EL (cell line): ENCODE data around the gene CBARP.
A peak's percentile ranks its signal among the peaks of the same experiment; 100 is the strongest.

Experiments used
- DNase-seq: peaks from one replicate; pipeline ENCODE4 v3.0.0-alpha.2; 2016

Gene CBARP

DNA sequence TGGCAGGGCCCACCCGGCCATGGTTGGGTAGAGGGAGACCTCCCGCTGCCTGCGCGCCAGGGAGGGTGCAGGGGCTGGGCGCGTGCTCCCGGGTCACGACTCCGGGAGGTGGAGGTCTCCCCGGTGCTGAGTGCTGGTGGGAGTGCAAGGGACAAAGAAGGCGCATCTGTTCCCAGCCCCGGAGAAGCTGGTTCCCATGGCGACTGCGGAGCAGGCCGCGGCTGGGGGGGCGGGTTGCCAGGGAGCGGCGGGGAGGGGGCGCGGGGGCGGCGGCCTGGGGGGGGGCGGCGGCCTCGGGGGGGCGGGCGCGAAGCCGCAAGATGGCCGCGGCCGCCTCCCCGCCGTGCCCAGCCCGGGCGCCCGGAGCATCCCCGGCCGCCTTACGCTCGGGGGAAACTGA is 1.2 kb downstream of the CBARP start:
- DNase-seq = no peak

DNA sequence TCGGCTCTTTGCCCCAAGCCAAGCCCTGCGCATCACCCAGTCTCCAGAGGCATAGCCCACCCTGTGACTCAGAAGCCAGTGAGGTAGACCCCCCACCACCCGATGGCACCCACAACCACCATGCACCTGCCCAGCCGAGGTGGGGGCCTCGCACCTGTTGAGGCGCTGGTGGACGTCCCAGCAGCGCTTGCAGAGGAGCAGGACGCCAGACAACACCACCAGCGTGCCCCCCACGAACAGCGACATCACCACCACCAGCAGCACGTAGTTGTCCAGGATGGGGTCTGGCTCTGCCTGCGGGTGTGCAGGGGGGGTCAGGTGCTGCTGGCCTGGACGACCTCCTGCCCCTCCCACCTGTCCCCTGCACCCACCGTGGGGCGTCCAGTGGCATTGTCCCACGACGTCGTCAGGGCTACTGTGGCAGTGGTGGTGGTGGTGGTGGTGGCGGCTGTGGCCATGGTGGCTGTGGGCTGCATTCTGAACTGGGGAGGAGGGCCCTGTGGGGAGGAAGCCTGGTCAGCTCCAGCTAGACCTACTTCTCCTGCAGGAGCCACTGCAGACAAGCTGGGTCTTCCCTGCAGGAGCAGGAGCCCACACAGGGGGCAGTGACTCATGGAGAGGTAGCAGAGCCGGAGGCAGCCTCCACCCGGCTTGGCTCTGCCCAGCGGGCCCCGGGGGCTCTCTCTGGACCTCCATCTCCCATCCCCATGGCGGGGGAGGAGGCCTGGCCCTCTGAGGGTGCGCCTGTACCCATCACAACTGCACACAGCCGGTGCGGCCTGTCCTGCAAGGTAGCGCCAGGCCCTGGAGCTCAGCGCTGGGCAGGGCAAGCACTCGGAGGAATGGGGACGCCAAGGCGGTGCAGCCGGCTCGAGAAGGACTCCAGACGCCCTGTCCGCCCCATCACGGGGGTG is 1.9 kb downstream of the CBARP start:
- DNase-seq = peak; percentile 63

DNA sequence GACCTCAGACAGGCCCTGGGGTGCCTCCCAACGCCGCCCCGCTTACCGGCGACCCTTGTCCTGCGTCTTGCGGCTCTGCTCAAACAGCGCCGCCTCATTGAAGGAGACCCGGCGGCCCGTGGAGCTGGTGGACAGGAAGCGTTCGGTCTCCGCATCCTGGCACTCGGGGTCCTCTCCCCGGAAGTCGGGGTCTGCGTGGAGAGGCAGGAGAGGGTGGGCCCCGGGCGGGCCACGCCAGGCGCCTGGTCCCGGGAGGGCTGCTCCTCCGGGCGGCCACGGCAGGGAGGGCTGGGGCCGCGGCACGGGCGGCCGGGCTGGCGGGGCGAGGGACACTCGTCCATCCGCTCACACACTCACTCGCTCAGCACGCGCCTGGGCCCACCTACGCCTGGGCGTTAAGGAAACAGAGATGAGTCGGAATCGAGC is 2.8 kb downstream of the CBARP start:
- no peak for DNase-seq

DNA sequence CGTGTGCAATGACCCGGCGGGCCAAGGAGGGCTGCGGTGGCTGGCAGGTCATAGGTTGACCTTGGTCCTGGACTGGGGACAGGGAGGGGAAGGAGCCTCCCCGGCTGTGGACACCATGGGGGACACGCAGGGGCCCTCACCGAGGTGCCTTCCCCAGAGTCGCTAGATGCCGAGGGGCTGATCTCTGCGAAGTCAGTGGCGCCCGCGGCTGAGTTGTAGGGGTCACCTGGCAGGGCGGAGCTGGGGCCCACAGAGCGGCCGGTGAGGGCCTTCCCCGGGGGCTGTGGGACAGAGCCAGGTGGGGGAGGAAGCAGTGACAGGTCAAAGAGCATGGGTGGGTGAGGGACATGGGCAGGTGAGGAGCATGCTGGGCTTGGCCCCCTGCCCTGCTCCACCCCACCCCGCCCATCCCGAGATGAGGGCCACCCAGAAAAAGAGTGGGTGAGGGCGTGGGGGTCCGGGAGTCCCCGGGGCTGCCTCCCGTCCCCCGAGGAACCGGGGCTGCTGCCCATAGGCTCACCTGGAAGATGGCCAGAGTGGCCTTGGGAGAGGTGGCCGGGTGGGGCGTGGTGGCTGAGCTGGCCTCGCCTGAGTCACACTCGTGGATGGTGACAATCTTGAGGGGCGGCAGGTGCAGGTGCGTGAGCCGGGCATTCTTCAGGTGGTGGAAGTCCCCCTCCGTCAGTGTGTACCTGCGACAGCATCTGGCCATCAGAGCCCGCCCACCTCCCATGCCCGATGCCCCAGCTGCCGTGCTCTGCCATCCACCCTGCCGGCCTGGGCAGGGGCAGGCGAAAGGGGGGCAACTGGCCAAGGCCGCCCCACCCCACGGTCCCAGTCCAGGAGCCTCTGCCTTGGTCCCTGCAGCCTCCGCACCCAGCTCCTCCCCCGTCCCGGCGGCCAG is 3.5 kb downstream of the CBARP start:
- DNase-seq = no peak

DNA sequence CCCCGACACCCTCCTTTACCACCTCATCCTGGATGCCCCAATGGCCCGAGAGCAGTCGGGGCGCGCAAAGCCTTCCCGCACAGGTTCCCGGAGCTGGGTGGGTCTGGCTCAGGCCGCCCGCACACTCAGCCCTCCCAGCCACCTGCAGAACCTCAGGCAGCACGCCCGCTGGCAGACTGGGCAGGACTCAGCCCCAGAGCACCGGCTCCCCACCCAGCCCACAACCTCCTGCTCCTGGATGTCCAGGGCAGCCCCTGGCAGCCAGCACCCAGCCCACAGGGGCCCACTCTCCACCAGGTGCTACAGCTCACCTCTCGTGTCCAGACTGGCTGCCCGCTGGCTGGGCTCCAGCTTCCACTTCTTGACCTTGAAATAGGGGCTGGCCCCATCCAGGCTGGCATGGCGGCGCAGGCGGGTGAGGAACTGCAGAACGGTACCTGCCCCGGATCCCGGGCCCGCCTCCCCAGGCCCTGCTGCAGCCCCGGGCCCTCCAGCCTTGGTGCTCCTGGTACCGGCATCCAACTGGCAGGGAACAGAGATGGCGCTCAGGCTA is 4.6 kb downstream of the CBARP start:
- no peak for DNase-seq

DNA sequence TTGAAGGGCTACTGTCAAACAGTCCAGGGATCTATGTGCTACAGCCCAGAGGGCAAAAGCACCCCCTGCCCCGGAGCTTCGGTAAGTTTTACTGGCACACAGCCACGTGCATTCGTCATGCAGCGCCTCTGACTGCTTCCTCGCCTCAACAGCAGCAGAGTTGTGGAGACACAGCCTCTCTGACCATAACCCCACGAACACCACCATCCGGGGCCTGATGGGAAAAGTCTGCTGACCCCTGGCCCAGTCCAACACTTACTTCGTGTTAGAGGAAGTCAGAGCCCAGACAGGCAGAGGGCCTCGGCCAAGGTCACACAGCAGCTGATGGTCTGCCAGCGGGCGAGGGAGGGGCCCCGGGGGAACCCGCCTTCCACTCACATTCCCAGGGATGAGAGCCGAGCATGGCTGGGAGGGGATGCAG is 5.1 kb downstream of the CBARP start:
- peak; percentile 50 for DNase-seq

DNA sequence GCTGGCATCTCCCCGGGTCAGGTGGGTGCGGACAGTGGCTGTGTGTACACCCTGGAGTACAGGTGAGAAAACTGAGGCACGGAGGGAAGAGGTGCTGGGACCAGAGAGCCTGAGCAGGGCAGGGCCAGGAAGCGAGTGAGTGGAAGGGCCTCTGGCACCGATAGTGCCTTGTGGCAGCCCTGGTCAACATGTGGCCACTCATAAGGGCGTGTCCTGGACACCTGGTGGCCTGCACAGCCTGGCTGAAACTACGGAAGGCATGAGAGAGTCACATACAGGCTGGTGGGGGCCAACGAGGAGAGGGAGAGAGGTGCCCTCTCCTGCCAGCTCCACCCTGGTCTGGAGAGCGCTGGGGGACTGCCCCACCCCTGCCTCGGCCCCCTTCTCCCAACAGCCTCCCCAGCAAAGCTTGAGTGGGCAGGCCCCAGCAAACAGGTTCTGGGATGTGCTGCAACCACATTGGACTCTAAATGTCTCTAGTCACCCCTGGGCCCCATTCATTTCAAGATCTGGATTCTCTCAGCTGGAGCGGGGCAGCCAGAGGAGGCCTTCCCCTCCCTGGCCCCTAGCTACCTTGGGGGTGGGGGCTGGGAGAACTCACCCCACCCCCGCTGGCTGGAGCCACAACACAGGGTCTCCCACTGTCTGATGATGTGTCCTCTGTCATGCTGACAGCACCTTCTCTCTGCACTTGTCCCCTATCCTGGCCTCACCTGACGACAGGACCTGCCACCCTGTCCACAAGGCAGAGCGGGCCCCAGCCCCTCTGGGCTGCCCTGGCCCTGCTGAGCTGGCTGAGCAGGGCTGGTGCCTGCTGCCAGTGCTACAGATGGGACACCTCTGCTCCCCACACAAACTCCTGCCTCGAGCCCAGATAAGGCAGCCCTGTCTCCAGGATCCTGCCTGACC is 5.8 kb downstream of the CBARP start:
- no peak for DNase-seq

DNA sequence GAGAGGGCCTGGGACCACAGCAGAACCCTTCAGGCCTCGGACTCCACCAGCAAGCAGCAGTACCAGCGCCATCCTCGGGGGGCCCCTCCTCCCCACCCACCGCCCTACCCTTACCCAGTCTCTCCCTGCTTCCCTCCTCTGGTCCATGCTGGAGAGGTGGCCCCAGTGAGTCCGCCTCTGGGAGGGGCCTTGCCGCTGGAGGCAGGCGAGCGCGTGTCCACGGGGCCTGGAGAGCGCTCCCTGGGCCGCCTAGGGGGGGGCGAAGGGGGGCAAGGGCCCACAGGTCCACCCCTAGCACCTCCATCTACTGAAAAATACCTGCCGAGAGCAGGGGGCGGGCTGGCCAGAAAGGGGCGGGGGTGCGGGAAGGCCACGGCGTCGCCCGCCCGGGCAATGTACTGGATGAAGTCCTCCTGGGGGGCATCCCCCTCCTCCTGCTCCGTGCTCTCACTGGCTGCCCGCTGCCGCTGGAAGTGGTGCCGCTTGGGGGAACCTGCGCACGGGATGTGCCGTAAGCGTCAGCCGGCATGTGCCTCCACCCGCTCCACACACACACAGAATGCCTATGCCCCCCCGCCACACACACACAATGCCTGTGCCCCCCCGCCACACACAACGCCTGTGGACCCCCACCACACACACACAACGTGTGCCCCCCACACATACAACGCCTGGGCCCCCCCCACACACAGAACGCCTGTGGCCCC is 6.9 kb downstream of the CBARP start:
- no peak for DNase-seq

DNA sequence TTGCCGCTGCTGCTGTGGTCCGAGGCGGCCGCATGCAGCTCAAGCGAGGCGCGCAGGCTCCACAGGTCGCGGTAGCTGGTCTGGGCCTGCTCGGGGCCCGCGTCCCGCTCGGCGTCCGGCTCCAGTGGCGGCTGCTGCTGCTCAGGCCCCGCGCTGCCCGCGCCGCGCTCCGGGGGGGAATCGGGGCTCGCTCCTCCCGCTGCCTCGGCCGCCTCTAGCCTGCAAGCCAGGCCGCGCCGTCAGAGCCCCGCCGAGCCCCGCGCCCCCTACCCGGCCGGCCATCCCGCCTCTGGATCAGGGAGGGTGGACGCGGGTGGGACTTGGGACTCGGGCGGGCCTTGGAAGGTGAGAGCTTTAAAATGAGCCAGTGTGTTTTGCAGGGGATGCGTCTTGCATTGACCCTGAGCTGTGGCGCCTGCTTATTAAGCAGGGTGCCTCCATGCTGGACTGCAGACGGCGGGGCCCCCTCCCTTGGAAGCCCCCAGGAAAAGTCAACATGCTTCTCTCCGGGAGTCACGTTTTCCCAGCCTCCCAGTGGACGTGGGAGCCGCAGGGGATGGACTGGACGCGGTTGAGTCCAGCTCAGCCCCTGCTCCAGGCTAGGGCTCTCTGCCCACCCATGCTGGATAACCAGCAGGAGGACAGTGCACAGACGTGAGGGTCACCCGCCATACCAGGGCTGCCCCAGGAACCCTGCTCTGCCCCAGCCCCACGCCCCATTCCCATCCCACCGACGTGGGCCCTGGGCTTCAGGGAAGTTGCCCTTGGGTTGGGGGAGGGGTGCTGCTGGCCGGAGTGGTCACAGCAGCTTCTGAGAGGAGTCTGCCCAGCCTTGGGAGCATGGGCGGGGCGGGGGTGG is 7.7 kb downstream of the CBARP start:
- no peak for DNase-seq

DNA sequence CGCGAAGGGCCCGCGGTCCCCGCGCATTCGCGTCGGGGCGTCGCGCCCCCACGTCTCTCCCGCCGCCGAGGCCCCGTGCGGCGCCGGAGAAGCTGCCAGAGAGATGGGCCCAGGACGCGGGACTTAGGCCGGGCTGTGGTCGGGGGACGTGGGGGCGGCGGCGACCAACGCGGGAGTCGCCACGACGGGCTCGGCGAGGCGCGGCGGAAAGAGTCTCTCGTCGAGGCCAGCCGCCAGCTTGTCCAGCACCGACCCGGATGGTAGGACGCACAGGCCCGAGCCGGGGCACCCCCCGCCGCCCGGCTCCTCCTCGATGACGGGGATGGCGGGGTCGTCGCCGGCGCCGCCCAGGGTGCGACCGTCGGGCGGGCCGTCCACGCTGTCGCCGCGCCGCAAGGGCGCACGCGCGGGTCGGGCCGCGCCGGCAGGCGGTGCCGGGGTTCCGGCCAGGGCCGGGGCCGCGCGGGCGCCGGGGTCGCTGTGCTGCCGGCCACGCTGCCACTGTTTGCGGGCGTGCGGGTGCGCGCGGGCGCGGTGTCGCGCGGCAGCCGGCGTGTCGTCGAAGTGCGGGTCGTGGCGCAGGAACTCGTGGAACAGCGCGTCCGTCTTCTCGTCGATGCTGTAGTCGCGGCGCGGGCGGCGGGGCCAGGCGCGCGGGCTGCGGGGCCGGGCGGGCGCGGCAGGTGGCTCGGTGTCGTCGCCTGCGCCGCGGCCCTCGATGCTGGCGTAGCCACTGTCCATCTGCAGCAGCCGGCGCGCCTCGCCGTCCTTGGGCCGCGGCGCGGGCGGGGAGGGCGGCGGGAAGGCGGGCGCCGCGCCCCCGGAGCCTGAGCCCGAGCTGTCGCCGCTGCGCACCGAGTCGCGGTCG is 8.5 kb downstream of the CBARP start:
- no peak for DNase-seq

DNA sequence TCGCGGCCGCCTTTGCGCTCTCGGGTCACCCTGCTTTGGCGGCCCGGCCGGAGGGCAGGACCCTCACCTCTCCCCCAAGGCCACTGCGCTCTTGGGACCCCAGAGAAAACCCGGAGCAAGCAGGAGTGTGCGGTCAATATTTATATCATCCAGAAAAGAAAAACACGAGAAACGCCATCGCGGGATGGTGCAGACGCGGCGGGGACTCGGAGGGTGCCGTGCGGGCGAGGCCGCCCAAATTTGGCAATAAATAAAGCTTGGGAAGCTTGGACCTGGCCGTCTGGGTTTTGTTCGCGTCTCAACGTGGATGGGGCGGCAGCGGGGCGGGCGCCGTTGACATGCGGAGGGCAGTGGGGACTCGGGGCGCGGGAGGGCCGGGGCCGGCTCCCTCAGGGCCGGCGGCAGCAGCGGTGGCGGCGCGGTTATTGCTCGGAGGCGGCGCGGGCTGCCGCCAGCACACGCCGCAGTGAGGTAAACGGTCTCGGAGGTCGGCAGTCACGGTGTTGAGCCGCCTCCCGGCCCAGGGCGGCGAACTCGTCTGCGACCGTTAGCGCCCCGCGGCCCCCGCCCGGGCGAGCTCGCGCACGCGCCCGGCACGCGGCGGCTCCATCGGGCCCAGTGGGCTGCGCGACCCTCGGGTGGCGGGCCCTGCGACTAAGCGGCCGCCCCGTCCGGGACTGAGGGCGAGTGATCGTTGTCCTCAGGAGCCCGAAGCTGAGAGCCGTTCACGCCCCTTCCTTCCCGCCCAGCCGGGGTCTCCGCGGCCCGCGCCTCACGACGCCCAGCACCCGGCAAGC is 9.4 kb downstream of the CBARP start:
- DNase-seq = no peak

DNA sequence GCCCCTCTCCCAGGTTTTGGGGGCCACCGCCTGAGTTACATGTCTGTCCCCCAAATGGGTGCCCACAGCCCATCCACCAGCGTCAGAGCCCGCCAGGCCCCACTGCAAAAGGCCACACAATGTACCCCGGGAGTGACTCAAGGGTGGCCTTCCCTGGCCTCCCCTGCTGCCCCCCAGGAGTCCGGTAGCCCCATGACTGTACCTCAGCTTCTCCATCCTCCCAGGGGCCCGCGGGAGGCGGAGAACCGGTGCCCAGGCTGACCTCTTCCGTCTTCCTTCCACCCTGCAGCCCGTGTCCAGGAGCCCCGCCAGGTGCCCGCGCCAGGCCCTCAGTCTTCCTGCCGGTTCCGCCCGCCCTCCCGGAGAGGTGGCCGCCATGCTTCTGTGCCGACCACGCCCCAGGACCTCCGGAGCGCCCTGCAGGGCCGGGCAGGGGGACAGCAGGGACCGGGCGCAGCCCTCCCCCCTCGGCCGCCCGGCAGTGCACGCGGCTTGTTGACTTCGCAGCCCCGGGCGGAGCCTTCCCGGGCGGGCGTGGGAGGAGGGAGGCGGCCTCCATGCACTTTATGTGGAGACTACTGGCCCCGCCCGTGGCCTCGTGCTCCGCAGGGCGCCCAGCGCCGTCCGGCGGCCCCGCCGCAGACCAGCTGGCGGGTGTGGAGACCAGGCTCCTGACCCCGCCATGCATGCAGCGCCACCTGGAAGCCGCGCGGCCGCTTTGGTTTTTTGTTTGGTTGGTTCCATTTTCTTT is 10.3 kb downstream of the CBARP start:
- no peak for DNase-seq

DNA sequence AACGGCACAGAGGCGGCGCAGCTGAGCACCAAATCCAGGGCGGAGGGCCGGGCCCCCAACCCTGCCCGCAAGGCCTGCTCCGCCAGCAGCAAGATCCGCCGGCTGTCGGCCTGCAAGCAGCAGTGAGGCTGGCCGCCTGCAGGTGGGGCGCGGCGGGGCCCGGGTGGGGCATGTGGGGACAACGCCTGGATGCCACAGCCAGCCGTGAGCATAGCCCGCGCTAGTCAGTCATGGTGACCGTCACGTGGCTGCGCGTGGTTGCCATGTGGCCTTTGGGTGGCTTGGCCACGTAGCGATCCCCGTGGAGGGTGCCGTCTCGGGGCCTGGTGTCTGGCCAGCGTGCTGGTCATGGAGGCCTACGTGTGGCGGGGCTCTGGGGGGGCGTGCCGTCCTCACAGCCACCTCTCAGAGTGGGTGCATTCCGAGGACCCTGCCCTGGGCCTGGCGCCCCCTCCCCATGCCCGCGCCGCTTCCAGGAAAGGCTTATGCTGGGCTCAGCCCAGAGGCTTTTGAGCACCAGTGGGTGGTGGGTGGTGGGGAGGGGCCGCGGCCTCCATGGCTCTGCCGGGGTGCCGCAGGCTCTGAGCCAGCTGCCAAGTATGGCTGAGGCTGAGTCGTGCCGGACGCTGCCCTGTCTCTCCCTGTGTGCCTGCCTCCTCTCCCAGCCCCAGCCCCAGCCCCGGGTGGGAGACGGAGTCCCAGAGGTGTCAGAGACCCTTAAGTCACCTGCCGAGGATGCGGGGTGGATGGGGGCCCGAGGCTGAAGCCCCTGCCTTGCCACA is 11.1 kb downstream of the CBARP start:
- DNase-seq = no peak

DNA sequence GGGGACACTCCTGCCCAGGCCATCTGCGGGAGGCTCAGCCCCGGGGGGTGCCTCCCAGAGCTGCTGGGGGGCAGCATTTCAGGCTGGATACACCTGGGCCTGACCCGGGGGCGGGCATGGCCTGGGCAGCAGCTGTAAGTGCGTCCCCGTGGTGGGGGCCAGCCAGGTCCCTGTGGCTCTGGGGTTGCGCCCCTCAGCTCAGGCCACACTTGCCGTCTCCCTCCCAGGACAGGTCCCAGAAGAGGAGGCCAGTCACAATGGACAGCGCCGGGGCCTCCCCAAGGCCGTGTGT is 11.6 kb downstream of the CBARP start:
- no peak for DNase-seq

DNA sequence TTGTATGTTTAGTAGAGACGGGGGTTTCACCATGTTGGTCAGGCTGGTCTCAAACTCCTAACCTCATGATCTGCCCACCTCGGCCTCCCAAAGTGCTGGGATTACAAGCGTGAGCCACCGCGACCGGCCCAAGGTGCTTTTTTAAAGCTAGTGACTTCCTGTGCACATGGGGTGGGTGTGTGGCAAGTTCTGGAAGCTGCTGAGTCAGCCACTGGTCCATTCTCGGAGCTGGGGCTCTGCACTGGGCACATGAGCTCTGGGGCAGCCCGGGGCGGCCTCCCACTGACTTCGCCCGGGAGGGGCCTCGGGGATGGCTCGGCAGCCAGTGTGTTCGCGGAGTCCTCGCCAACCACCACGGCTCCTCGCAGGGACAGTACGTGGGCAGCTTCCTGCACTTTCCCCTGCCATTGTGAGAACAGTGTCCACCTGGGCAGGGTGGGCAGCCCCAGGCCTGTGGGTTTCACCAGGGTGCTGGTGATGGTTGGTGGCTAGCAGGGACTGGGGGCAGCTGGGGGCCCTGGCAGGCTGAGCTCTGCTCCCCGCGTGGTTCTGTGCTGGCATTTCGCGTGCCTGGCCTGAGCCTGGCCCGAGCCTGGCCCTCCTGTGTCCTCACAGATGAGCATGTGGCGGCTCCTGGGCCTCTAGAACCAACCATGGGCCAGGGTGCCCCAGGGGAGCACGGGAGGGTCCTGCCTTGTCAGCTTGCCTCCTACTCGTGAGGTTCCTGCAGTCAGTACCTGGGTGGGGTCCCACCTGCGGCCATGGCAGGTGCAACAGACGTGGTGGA is 12.2 kb downstream of the CBARP start:
- no peak for DNase-seq

DNA sequence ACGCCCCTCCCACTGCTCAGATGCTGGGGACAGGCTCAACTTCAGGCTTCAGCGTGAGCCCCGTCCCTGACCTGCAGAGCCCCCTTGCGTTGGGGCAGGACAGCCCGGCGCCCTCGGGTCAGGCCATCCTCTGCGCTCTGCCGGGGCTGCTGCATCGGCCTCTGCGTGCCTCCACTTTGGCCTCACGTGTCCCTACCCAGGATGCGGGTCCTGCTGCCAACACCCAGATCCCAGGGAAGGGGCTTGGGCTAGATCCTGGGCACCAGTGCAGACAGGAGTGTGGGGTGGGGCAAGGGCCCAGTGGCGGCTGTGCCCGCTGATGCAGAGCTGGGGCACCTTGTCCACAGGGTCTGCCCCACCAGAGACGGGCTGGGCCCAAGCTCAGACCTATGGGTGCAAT is 13.0 kb downstream of the CBARP start:
- DNase-seq = no peak
